DND-41 (cell line): Measurements from ENCODE around the gene TMEM33.

Source experiments
- CTCF ChIP-seq: IDR thresholded peaks from 2 replicates; pipeline ENCODE4 v1.5.1; 2012; ENCODE audit warnings: borderline replicate concordance, low read length, moderate library complexity, mild to moderate bottlenecking; ENCODE audit not compliant: poor library complexity, severe bottlenecking; ENCODE audit errors: extremely low read depth
- EZH2 ChIP-seq: IDR thresholded peaks from 3 replicates; pipeline ENCODE4 v1.6.1; 2012; ENCODE audit warnings: borderline replicate concordance, low read depth, mild to moderate bottlenecking, moderate library complexity, low read length, inconsistent platforms; ENCODE audit not compliant: severe bottlenecking

- TF ChIP-seq CTCF = no peak
- TF ChIP-seq EZH2 = no peak
These were observed 38.6 kb upstream of the TMEM33 start for GRCh38 chr4:41896648-41897047.
